H9 (cell line): ENCODE results near the gene PRKCD. TPM values are rescaled to one million over a fixed set of nuclear protein-coding genes. Genes with fewer than 3 reads are reported as not detected.

Experiments used
- DNase-seq: peaks from one replicate; pipeline ENCODE4 v3.0.0-alpha.2; 2017
- H2AFZ ChIP-seq: one replicate; pipeline ENCODE4 v1.6.1; 2013; ENCODE audit warnings: mild to moderate bottlenecking, low read length, control low read depth, moderate library complexity
- H2AK5ac ChIP-seq: 2 replicates; pipeline ENCODE4 v1.6.1; 2013; ENCODE audit warnings: low read length, control low read depth, mixed read lengths; ENCODE audit not compliant: insufficient read length
- H2BK120ac ChIP-seq: one replicate; pipeline ENCODE4 v1.6.1; 2013; ENCODE audit warnings: low read depth, mild to moderate bottlenecking, low read length, control low read depth, inconsistent platforms; ENCODE audit not compliant: poor library complexity, severe bottlenecking
- H2BK12ac ChIP-seq: 2 replicates; pipeline ENCODE4 v1.6.1; 2013; ENCODE audit warnings: low read length, control low read depth, mixed read lengths, low read depth; ENCODE audit not compliant: insufficient read length
- H2BK15ac ChIP-seq: 2 replicates; pipeline ENCODE4 v1.6.1; 2013; ENCODE audit warnings: low read depth, low read length, control low read depth
- H2BK20ac ChIP-seq: one replicate; pipeline ENCODE4 v1.6.1; 2013; ENCODE audit warnings: low read depth, mild to moderate bottlenecking, low read length, control low read depth, inconsistent platforms; ENCODE audit not compliant: poor library complexity, severe bottlenecking
- H2BK5ac ChIP-seq: 2 replicates; pipeline ENCODE4 v1.6.1; 2013; ENCODE audit warnings: low read length, control low read depth, mixed read lengths; ENCODE audit not compliant: insufficient read length
- H3K14ac ChIP-seq: 2 replicates; pipeline ENCODE4 v1.6.1; 2013; ENCODE audit warnings: low read length, control low read depth; ENCODE audit not compliant: insufficient read depth
- H3K18ac ChIP-seq: 2 replicates; pipeline ENCODE4 v1.6.1; 2013; ENCODE audit warnings: low read depth, mild to moderate bottlenecking, mixed read lengths, low read length, control low read depth; ENCODE audit not compliant: insufficient read length
- H3K23ac ChIP-seq: 2 replicates; pipeline ENCODE4 v1.6.1; 2013; ENCODE audit warnings: low read length, control low read depth, mixed read lengths, low read depth; ENCODE audit not compliant: insufficient read length
- H3K23me2 ChIP-seq: 2 replicates; pipeline ENCODE4 v1.6.1; 2013; ENCODE audit warnings: low read depth, mild to moderate bottlenecking, mixed read lengths, low read length, control low read depth; ENCODE audit not compliant: insufficient read length, poor library complexity, severe bottlenecking
- H3K27ac ChIP-seq: 2 replicates; pipeline ENCODE4 v1.5.1; 2013; ENCODE audit warnings: low read length, control low read depth, mixed read lengths, low read depth; ENCODE audit not compliant: insufficient read length
- H3K27me3 ChIP-seq: 2 replicates; pipeline ENCODE4 v1.6.1; 2013; ENCODE audit warnings: low read length, control low read depth, inconsistent platforms; ENCODE audit not compliant: insufficient read depth
- H3K4ac ChIP-seq: 2 replicates; pipeline ENCODE4 v1.6.1; 2013; ENCODE audit warnings: low read depth, mild to moderate bottlenecking, control low read depth, inconsistent platforms, low read length, moderate library complexity
- H3K4me1 ChIP-seq: 2 replicates; pipeline ENCODE4 v1.6.1; 2013; ENCODE audit warnings: low read length, control low read depth, inconsistent platforms; ENCODE audit not compliant: insufficient read depth
- H3K4me2 ChIP-seq: 2 replicates; pipeline ENCODE4 v1.6.1; 2013; ENCODE audit warnings: low read length, control low read depth, mixed read lengths; ENCODE audit not compliant: insufficient read length, insufficient read depth
- H3K56ac ChIP-seq: 2 replicates; pipeline ENCODE4 v1.6.1; 2013; ENCODE audit warnings: low read depth, mild to moderate bottlenecking, mixed read lengths, low read length, control low read depth; ENCODE audit not compliant: insufficient read length
- H3K79me1 ChIP-seq: 2 replicates; pipeline ENCODE4 v1.6.1; 2013; ENCODE audit warnings: low read depth, mild to moderate bottlenecking, moderate library complexity, low read length, control low read depth, inconsistent platforms; ENCODE audit not compliant: insufficient read depth, poor library complexity, severe bottlenecking
- H3K79me2 ChIP-seq: 2 replicates; pipeline ENCODE4 v1.6.1; 2013; ENCODE audit warnings: low read length, control low read depth, inconsistent platforms; ENCODE audit not compliant: insufficient read depth
- H3K9ac ChIP-seq: 2 replicates; pipeline ENCODE4 v1.6.1; 2013; ENCODE audit warnings: low read length, control low read depth, mixed read lengths; ENCODE audit not compliant: insufficient read length; ENCODE audit errors: extremely low read depth
- H3K9me3 ChIP-seq: one replicate; pipeline ENCODE4 v1.6.1; 2013; ENCODE audit warnings: low read depth, low read length, inconsistent platforms; ENCODE audit not compliant: control insufficient read depth
- H3T11ph ChIP-seq: one replicate; pipeline ENCODE4 v1.6.1; 2013; ENCODE audit warnings: mild to moderate bottlenecking, low read length, control low read depth, inconsistent platforms
- H4K20me1 ChIP-seq: one replicate; pipeline ENCODE4 v1.6.1; 2013; ENCODE audit not compliant: control insufficient read depth, insufficient read length, insufficient read depth
- H4K5ac ChIP-seq: 2 replicates; pipeline ENCODE4 v1.6.1; 2013; ENCODE audit warnings: low read depth, mild to moderate bottlenecking, mixed read lengths, low read length, control low read depth; ENCODE audit not compliant: insufficient read length
- H4K8ac ChIP-seq: replicated peaks from 2 replicates; pipeline ENCODE4 v1.6.1; 2013; ENCODE audit warnings: low read length, control low read depth, mixed read lengths, low read depth; ENCODE audit not compliant: insufficient read length
- H4K91ac ChIP-seq: 2 replicates; pipeline ENCODE4 v1.6.1; 2013; ENCODE audit warnings: low read depth, mild to moderate bottlenecking, moderate library complexity, mixed read lengths, low read length, control low read depth; ENCODE audit not compliant: insufficient read length
- H3K27ac Mint-ChIP-seq, 3 experiments: 2 replicates in 2 of 3; 3 replicates in 1 of 3; pipeline ENCODE4 v1.8.0; 2020 to 2021; ENCODE audit warnings: mixed read lengths in 3 of 3, mild to moderate bottlenecking in 1 of 3, moderate library complexity in 1 of 3
- H3K27me3 Mint-ChIP-seq: 2 replicates; pipeline ENCODE4 v1.8.0; 2021; ENCODE audit warnings: low read depth, mild to moderate bottlenecking, moderate library complexity, mixed read lengths
- H3K36me3 Mint-ChIP-seq, 3 experiments: 2 replicates in 2 of 3; 3 replicates in 1 of 3; pipeline ENCODE4 v1.8.0; 2020 to 2021; ENCODE audit warnings: low read depth in 3 of 3, mixed read lengths in 3 of 3; ENCODE audit not compliant: insufficient read depth in 1 of 3
- H3K4me1 Mint-ChIP-seq, 2 experiments: 2 replicates each; pipeline ENCODE4 v1.8.0; 2020; ENCODE audit warnings: mixed read lengths in 2 of 2
- H3K4me3 Mint-ChIP-seq, 2 experiments: 2 replicates in 1 of 2; 3 replicates in 1 of 2; pipeline ENCODE4 v1.8.0; 2020 to 2021; ENCODE audit warnings: mild to moderate bottlenecking in 2 of 2, mixed read lengths in 2 of 2, moderate library complexity in 1 of 2
- H3K9me3 Mint-ChIP-seq, 2 experiments: 2 replicates in 1 of 2; 3 replicates in 1 of 2; pipeline ENCODE4 v1.8.0; 2020; ENCODE audit warnings: mild to moderate bottlenecking in 2 of 2, mixed read lengths in 2 of 2, moderate library complexity in 1 of 2
- CTCF ChIP-seq: fragments of 200-600 bp; sonication (generic); conservative IDR thresholded peaks from 3 replicates; pipeline ENCODE4 v1.8.0; 2021; ENCODE audit warnings: antibody characterized with exemption, mild to moderate bottlenecking
- WGBS: extraction: QIAGEN DNeasy Blood & Tissue Kit; methylation state at CpG from one replicate; pipeline ENCODE4 v1.1.7; 2013; ENCODE audit warnings: missing lambda C conversion rate, low lambda C conversion rate, mixed read lengths; ENCODE audit not compliant: insufficient read length; ENCODE audit errors: extremely low coverage; 5-methylcytosine and 5-hydroxymethylcytosine counted together
- total RNA-seq: library from RNA; stranded (reverse); gene quantifications from 2 replicates; pipeline ENCODE4 v1.2.1, GENCODE V29; 2021

PRKCD gene
- total RNA-seq, 1 experiment from 2014 or later = 23.7 TPM

DNA sequence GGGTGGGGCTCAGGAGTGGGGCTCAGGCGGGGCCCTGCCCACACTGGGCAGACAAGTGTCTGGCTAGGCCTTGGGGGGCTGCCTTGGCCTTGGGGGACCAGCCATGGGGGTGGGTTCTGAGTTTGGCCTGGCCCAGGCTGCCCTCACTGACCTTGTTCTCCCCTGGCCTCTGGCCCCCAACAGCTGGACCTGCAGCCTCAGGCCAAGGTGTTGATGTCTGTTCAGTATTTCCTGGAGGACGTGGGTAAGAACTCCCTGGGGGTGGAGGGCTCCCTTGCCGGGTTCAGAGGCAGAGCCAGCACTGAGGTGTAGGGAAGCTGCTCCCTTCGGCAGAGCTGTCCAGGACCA lies 20.0 kb downstream of the PRKCD start:
- Histone ChIP-seq H2BK120ac (no peak overlapping the region), H3K4ac (no peak overlapping the region), H2BK5ac (no peak overlapping the region), H3K23me2 (peaks cover 3% of the 10 kb centered on the region), H3K4me2 (no peak overlapping the region), H2AFZ (no peak overlapping the region), H3K56ac (no peak overlapping the region), H3K14ac (no peak overlapping the region), H3K9me3 (no peaks in the 10 kb centered on the region), H3K79me2 (no peaks in the 10 kb centered on the region), H3K4me1 (no peaks in the 10 kb centered on the region), H2AK5ac (no peak overlapping the region), H3K9ac (no peak overlapping the region), H4K5ac (no peak overlapping the region), H2BK15ac (no peak overlapping the region), H3K27me3 (no peaks in the 10 kb centered on the region), H4K8ac (no peak overlapping the region), H3K79me1 (no peaks in the 10 kb centered on the region), H2BK12ac (no peak overlapping the region), H2BK20ac (no peak overlapping the region), H4K91ac (no peak overlapping the region), H3T11ph (no peak overlapping the region), H3K27ac (no peak overlapping the region), H4K20me1 (no peaks in the 10 kb centered on the region), H3K18ac (no peak overlapping the region), H3K23ac (no peak overlapping the region)
- Mint-ChIP-seq H3K9me3 (no peaks in the 10 kb centered on the region), H3K36me3 (peaks cover 0 to 30% (median 19%) of the 10 kb centered on the region in 3 experiments; a peak in 5 of 7 replicates), H3K4me3 (no peak overlapping the region), H3K27ac (no peak overlapping the region; a peak in 1 of 7 replicates), H3K27me3 (no peaks in the 10 kb centered on the region), H3K4me1 (peaks cover 3 to 6% of the 10 kb centered on the region in 2 experiments)
- TF ChIP-seq CTCF = no peak
- no peak for DNase-seq
- WGBS = no CpG with 5 or more reads among the region's 4 CpGs
